HepG2 (cell line): Measurements from ENCODE around the gene MED1. TPM values are rescaled to one million over a fixed set of nuclear protein-coding genes. Genes with fewer than 3 reads are reported as not detected.

Experiments
- DZIP1 ChIP-seq: sonication (generic); formaldehyde crosslinking; IDR thresholded peaks from 2 replicates; pipeline ENCODE4 v1.5.0; 2020; ENCODE audit warnings: mild to moderate bottlenecking, missing genetic modification reagents
- GTF2F1 ChIP-seq: fragments of 150-350 bp; IDR thresholded peaks from 2 replicates; pipeline ENCODE4 v1.6.1; 2014; ENCODE audit warnings: low read length
- GTF3A ChIP-seq: sonication (generic); formaldehyde crosslinking; conservative IDR thresholded peaks from 2 replicates; pipeline ENCODE4 v1.4.0; 2020; ENCODE audit warnings: mild to moderate bottlenecking, missing genetic modification reagents
- KDM6A ChIP-seq: IDR thresholded peaks from 2 replicates; pipeline ENCODE4 v1.6.1; 2016; ENCODE audit warnings: low read depth
- KLF15 ChIP-seq: sonication (generic); formaldehyde crosslinking; IDR thresholded peaks from 2 replicates; pipeline ENCODE4 v1.8.1; 2023; ENCODE audit warnings: borderline replicate concordance, mild to moderate bottlenecking, inconsistent platforms, missing genetic modification reagents, mixed read lengths
- MED13 ChIP-seq: sonication (generic); formaldehyde crosslinking; IDR thresholded peaks from 2 replicates; pipeline ENCODE4 v1.5.0; 2020; ENCODE audit warnings: missing genetic modification reagents
- NBN ChIP-seq: fragments of 450-650 bp; conservative IDR thresholded peaks from 2 replicates; pipeline ENCODE4 v1.6.1; 2017
- RNF2 ChIP-seq: fragments of 450-650 bp; conservative IDR thresholded peaks from 2 replicates; pipeline ENCODE4 v1.6.1; 2016; ENCODE audit warnings: low read depth
- SP4 ChIP-seq: sonication (generic); formaldehyde crosslinking; IDR thresholded peaks from 2 replicates; pipeline ENCODE4 v1.8.1; 2023; ENCODE audit warnings: mild to moderate bottlenecking, missing genetic modification reagents
- TMF1 ChIP-seq: sonication (generic); formaldehyde crosslinking; IDR thresholded peaks from 2 replicates; pipeline ENCODE4 v1.8.1; 2022; ENCODE audit warnings: low read depth, missing genetic modification reagents
- ZBTB3 ChIP-seq: sonication (generic); formaldehyde crosslinking; IDR thresholded peaks from 2 replicates; pipeline ENCODE4 v1.4.0; 2020; ENCODE audit warnings: low read depth, mild to moderate bottlenecking, moderate library complexity, missing genetic modification reagents, borderline replicate concordance
- ZHX2 ChIP-seq, 2 experiments: sonication (generic) in 1 of 2; formaldehyde crosslinking in 1 of 2; IDR thresholded peaks; 2 replicates each; pipeline versions ENCODE4 v1.6.1 to v1.9.0; 2014 to 2022; ENCODE audit warnings: antibody characterized with exemption in 1 of 2, borderline replicate concordance in 1 of 2, inconsistent platforms in 1 of 2, low read depth in 1 of 2, missing genetic modification reagents in 1 of 2
- ZMYM3 ChIP-seq: sonication (generic); formaldehyde crosslinking; IDR thresholded peaks from 2 replicates; pipeline ENCODE4 v1.5.1; 2020; ENCODE audit warnings: mild to moderate bottlenecking, missing genetic modification reagents
- ZSCAN25 ChIP-seq: sonication (generic); formaldehyde crosslinking; IDR thresholded peaks from 2 replicates; pipeline ENCODE4 v1.8.0; 2022; ENCODE audit warnings: mild to moderate bottlenecking, missing genetic modification reagents
- polyA plus RNA-seq, 8 experiments: library from polyadenylated mRNA; depleted of rRNA in 3 of 8; stranded (reverse) in 7 of 8; unstranded in 1 of 8; fragments of >200 nt; fragmentation: Illumina TruSeq in 4 of 8; extraction: Trizol in 4 of 8; gene quantifications; 2 replicates each; pipeline versions ENCODE4 v1.2.1 to v1.2.3, GENCODE V29; 2011 to 2016; ENCODE audit warnings: low read depth in 4 of 8, missing spikeins in 1 of 8, mixed read lengths in 1 of 8; ENCODE audit not compliant: insufficient read depth in 1 of 8
- total RNA-seq, 5 experiments: library from RNA; depleted of rRNA; stranded (reverse); fragments of >200 nt; fragmentation: Illumina TruSeq; extraction: Trizol; gene quantifications; 2 replicates each; pipeline ENCODE4 v1.2.3, GENCODE V29; 2016; ENCODE audit warnings: low read depth in 1 of 5
- TF ChIP-seq, protein P1 (sequence below): sonication (generic); formaldehyde crosslinking; conservative IDR thresholded peaks from 2 replicates; pipeline ENCODE4 v1.8.0; 2022; ENCODE audit warnings: low read depth, missing genetic modification reagents
- TF ChIP-seq, protein P2 (sequence below): sonication (generic); formaldehyde crosslinking; IDR thresholded peaks from 2 replicates; pipeline ENCODE4 v1.5.1; 2020; ENCODE audit warnings: missing genetic modification reagents, mild to moderate bottlenecking, borderline replicate concordance

The MED1 gene
- total and polyA plus RNA-seq, 2 of the 13 experiments (the other 11 are each of a cell fraction or from before 2014, with no cell fraction given), result 37.5 to 40.1 TPM

GRCh38 chr17:39461113-39461925, 10.3 kb upstream of the MED1 start, which contains the start of gene CDK12 (continued):
- TF ChIP-seq ZHX2 (IDR thresholded peaks at IDR 0.05; ENCODE audit: low read depth) (peak; percentile 94), ZHX2 (CRISPR knock-in tag; IDR thresholded peaks at IDR 0.05; ENCODE audit: borderline replicate concordance) (no peak), ZMYM3 (peak; percentile 36), TMF1 (peak; percentile 53), KDM6A (CRISPR knock-in tag) (no peak; the same call in 1 of the 2 replicates), NBN (no peak), ZBTB3 (CRISPR knock-in tag) (no peak), SP4 (CRISPR knock-in tag) (peak; percentile 47; the same call in 1 of the 2 replicates), MED13 (CRISPR knock-in tag) (no peak; the same call in 1 of the 2 replicates), DZIP1 (no peak), RNF2 (peak; percentile 41; the same call in 1 of the 2 replicates), GTF2F1 (peak; percentile 62; the same call in 1 of the 2 replicates), ZSCAN25 (CRISPR knock-in tag) (peak; percentile 57; the same call in 1 of the 2 replicates), KLF15 (no peak; the same call in 1 of the 2 replicates), GTF3A (no peak)
- TF ChIP-seq, protein P1, sequence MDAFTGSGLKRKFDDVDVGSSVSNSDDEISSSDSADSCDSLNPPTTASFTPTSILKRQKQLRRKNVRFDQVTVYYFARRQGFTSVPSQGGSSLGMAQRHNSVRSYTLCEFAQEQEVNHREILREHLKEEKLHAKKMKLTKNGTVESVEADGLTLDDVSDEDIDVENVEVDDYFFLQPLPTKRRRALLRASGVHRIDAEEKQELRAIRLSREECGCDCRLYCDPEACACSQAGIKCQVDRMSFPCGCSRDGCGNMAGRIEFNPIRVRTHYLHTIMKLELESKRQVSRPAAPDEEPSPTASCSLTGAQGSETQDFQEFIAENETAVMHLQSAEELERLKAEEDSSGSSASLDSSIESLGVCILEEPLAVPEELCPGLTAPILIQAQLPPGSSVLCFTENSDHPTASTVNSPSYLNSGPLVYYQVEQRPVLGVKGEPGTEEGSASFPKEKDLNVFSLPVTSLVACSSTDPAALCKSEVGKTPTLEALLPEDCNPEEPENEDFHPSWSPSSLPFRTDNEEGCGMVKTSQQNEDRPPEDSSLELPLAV (CRISPR knock-in tag), result peak; percentile 18; the same call in 1 of the 2 replicates
- TF ChIP-seq, protein P2, sequence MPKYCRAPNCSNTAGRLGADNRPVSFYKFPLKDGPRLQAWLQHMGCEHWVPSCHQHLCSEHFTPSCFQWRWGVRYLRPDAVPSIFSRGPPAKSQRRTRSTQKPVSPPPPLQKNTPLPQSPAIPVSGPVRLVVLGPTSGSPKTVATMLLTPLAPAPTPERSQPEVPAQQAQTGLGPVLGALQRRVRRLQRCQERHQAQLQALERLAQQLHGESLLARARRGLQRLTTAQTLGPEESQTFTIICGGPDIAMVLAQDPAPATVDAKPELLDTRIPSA (CRISPR knock-in tag), result peak; percentile 54; the same call in 1 of the 2 replicates
